Measurements from ENCODE around the gene MAPK8IP1.

- TF ChIP-seq, protein P1, sequence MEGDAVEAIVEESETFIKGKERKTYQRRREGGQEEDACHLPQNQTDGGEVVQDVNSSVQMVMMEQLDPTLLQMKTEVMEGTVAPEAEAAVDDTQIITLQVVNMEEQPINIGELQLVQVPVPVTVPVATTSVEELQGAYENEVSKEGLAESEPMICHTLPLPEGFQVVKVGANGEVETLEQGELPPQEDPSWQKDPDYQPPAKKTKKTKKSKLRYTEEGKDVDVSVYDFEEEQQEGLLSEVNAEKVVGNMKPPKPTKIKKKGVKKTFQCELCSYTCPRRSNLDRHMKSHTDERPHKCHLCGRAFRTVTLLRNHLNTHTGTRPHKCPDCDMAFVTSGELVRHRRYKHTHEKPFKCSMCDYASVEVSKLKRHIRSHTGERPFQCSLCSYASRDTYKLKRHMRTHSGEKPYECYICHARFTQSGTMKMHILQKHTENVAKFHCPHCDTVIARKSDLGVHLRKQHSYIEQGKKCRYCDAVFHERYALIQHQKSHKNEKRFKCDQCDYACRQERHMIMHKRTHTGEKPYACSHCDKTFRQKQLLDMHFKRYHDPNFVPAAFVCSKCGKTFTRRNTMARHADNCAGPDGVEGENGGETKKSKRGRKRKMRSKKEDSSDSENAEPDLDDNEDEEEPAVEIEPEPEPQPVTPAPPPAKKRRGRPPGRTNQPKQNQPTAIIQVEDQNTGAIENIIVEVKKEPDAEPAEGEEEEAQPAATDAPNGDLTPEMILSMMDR (IDR thresholded peaks at IDR 0.05; ENCODE audit: low read depth, low read length, missing input control) = no peak
- TF ChIP-seq, protein P2, sequence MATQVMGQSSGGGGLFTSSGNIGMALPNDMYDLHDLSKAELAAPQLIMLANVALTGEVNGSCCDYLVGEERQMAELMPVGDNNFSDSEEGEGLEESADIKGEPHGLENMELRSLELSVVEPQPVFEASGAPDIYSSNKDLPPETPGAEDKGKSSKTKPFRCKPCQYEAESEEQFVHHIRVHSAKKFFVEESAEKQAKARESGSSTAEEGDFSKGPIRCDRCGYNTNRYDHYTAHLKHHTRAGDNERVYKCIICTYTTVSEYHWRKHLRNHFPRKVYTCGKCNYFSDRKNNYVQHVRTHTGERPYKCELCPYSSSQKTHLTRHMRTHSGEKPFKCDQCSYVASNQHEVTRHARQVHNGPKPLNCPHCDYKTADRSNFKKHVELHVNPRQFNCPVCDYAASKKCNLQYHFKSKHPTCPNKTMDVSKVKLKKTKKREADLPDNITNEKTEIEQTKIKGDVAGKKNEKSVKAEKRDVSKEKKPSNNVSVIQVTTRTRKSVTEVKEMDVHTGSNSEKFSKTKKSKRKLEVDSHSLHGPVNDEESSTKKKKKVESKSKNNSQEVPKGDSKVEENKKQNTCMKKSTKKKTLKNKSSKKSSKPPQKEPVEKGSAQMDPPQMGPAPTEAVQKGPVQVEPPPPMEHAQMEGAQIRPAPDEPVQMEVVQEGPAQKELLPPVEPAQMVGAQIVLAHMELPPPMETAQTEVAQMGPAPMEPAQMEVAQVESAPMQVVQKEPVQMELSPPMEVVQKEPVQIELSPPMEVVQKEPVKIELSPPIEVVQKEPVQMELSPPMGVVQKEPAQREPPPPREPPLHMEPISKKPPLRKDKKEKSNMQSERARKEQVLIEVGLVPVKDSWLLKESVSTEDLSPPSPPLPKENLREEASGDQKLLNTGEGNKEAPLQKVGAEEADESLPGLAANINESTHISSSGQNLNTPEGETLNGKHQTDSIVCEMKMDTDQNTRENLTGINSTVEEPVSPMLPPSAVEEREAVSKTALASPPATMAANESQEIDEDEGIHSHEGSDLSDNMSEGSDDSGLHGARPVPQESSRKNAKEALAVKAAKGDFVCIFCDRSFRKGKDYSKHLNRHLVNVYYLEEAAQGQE (IDR thresholded peaks at IDR 0.05) = no peak
- TF ChIP-seq GABPA (IDR thresholded peaks at IDR 0.05 in 1 of 2, conservative IDR thresholded peaks at IDR 0.05 in 1 of 2) (no peak), RAD21 (IDR thresholded peaks at IDR 0.05) (no peak), ZBTB33 (IDR thresholded peaks at IDR 0.05) (no peak), RXRA (IDR thresholded peaks at IDR 0.05) (no peak)
Observed at GRCh38 chr11:45886816-45887520, 1.5 kb downstream of the MAPK8IP1 start.
